ENCODE results near the gene OSBPL2.

DNA sequence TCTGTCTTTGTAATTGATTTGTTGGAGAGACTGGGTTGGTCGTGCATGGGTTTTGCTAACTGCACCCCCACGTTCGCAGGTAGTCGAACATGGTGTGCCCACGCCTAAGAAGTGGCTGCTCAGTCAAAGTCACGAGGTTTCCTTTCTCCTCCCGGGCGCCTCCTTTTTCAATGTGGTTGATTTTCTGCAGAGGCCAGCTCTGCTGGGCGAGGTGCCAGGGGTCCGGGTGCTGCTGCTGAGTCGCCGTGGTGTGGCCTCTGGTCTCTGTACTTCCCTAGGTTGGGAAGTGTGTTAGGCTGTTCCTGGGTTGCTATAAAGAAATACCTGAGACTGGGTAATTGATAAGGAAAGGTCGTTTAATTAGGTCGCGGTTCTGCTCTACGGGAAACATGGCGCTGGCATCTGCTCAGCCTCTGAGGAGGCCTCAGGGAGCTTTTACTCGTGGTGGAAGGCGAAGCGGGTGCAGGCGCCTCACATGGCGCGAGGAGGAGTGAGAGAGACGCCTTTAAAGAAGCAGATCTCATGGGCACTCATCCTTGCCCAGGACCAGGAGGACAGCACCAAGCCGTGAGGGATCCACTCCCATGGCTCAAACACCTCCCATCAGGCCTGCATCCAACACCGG, 14.1 kb downstream of the OSBPL2 start:
- TF ChIP-seq, protein P1, sequence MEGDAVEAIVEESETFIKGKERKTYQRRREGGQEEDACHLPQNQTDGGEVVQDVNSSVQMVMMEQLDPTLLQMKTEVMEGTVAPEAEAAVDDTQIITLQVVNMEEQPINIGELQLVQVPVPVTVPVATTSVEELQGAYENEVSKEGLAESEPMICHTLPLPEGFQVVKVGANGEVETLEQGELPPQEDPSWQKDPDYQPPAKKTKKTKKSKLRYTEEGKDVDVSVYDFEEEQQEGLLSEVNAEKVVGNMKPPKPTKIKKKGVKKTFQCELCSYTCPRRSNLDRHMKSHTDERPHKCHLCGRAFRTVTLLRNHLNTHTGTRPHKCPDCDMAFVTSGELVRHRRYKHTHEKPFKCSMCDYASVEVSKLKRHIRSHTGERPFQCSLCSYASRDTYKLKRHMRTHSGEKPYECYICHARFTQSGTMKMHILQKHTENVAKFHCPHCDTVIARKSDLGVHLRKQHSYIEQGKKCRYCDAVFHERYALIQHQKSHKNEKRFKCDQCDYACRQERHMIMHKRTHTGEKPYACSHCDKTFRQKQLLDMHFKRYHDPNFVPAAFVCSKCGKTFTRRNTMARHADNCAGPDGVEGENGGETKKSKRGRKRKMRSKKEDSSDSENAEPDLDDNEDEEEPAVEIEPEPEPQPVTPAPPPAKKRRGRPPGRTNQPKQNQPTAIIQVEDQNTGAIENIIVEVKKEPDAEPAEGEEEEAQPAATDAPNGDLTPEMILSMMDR (IDR thresholded peaks at IDR 0.05): no peak
- no peak for TF ChIP-seq POLR2A (IDR thresholded peaks at IDR 0.05)

Measured in testis (tissue), 2 donors.